ENCODE results near the gene TPST2. TPM values are rescaled to one million over a fixed set of nuclear protein-coding genes. Genes with fewer than 3 reads are reported as not detected.

TPST2 gene
- polyA plus RNA-seq, 1 experiment: 33.6 TPM

- Histone ChIP-seq H3K9me3 (ENCODE audit: control insufficient read depth, insufficient read depth, low read length) (no peaks in the 10 kb centered on the region), H3K27ac (ENCODE audit: low read depth, low read length) (no peak overlapping the region), H3K27me3 (ENCODE audit: control insufficient read depth, insufficient read depth, low read length) (no peaks in the 10 kb centered on the region), H3K4me3 (ENCODE audit: low read depth, low read length) (no peak overlapping the region)
- CTCF ChIA-PET: interaction anchor here (0.7 to 2.3 kb wide), 2 partner anchors 20 to 82 kb away, joined by 3 to 8 read pairs; no protein-coding TSS in a partner anchor
- POLR2A ChIA-PET: no interaction called here
- DNase-seq (ENCODE audit: low read depth, low spot score): no peak
- TF ChIP-seq CTCF (IDR thresholded peaks at IDR 0.05; ENCODE audit: low read depth, low read length): no peak
These were observed 5.9 kb downstream of the TPST2 start for GRCh38 chr22:26584010-26584409.

- POLR2A ChIA-PET: interaction anchor here (0.6 kb wide), 1 partner anchor 32 kb away, joined by 4 read pairs; no protein-coding TSS in a partner anchor
- CTCF ChIA-PET: interaction anchor here (0.5 kb wide), 1 partner anchor 13 kb away, joined by 3 read pairs; no protein-coding TSS in a partner anchor
- H3K27ac ChIP-seq (ENCODE audit: low read depth, low read length): no peak overlapping the region
- H3K9me3 ChIP-seq (ENCODE audit: control insufficient read depth, insufficient read depth, low read length): no peaks in the 10 kb centered on the region
- no peak overlapping the region for H3K4me3 ChIP-seq (ENCODE audit: low read depth, low read length)
- H3K27me3 ChIP-seq (ENCODE audit: control insufficient read depth, insufficient read depth, low read length): no peaks in the 10 kb centered on the region
- no peak for TF ChIP-seq CTCF (IDR thresholded peaks at IDR 0.05; ENCODE audit: low read depth, low read length)
- DNase-seq (ENCODE audit: low read depth, low spot score): no peak
These were observed 8.2 kb downstream of the TPST2 start for GRCh38 chr22:26581633-26582168.

- TF ChIP-seq CTCF (IDR thresholded peaks at IDR 0.05; ENCODE audit: low read depth, low read length): no peak
- H3K27me3 ChIP-seq (ENCODE audit: control insufficient read depth, insufficient read depth, low read length): no peaks in the 10 kb centered on the region
- H3K4me3 ChIP-seq (ENCODE audit: low read depth, low read length): no peak overlapping the region
- ChIA-PET CTCF (interaction anchor here (0.5 kb wide), 1 partner anchor 14 kb away, joined by 3 read pairs; no protein-coding TSS in a partner anchor), POLR2A (interaction anchor here (0.6 kb wide), 1 partner anchor 31 kb away, joined by 4 read pairs; no protein-coding TSS in a partner anchor)
- no peaks in the 10 kb centered on the region for H3K9me3 ChIP-seq (ENCODE audit: control insufficient read depth, insufficient read depth, low read length)
- no peak overlapping the region for H3K27ac ChIP-seq (ENCODE audit: low read depth, low read length)
- DNase-seq (ENCODE audit: low read depth, low spot score): no peak
These were observed 8.9 kb downstream of the TPST2 start for GRCh38 chr22:26581026-26581425.

GRCh38 chr22:26580240-26580962, 9.5 kb downstream of the TPST2 start:
- no peak overlapping the region for H3K27ac ChIP-seq (ENCODE audit: low read depth, low read length)
- CTCF ChIA-PET: interaction anchor here (0.6 kb wide), 1 partner anchor 48 kb away, joined by 3 read pairs; no protein-coding TSS in a partner anchor

More at GRCh38 chr22:26580240-26580962, 9.5 kb downstream of the TPST2 start:
- Histone ChIP-seq H3K9me3 (ENCODE audit: control insufficient read depth, insufficient read depth, low read length) (no peaks in the 10 kb centered on the region), H3K27me3 (ENCODE audit: control insufficient read depth, insufficient read depth, low read length) (no peaks in the 10 kb centered on the region), H3K4me3 (ENCODE audit: low read depth, low read length) (no peak overlapping the region)
- no peak for TF ChIP-seq CTCF (IDR thresholded peaks at IDR 0.05; ENCODE audit: low read depth, low read length)
- POLR2A ChIA-PET: no interaction called here
- DNase-seq (ENCODE audit: low read depth, low spot score): no peak

All from AG04450 (cell line).